Liver (tissue), 9 donors: Measurements from ENCODE around the gene SCAF8. TPM values are rescaled to one million over a fixed set of nuclear protein-coding genes. Genes with fewer than 3 reads are reported as not detected.

Source experiments
- DNase-seq: peaks from one replicate; pipeline ENCODE4 v3.0.0-alpha.2; 2017; ENCODE audit warnings: low spot score
- H3K27ac ChIP-seq, 2 donors: one replicate each; pipeline ENCODE4 v1.7.0; 2013; ENCODE audit warnings: inconsistent platforms in 2 of 2, low read length in 2 of 2, control low read depth in 1 of 2, low read depth in 1 of 2, mild to moderate bottlenecking in 1 of 2
- H3K27me3 ChIP-seq, 4 donors: one replicate each; pipeline versions ENCODE4 v1.6.1 to v1.7.0; 2013; ENCODE audit warnings: low read length in 3 of 4, inconsistent platforms in 1 of 4, mild to moderate bottlenecking in 1 of 4, moderate library complexity in 1 of 4; ENCODE audit not compliant: control insufficient read depth in 4 of 4, insufficient read depth in 4 of 4
- H3K36me3 ChIP-seq, 4 donors: one replicate each; pipeline versions ENCODE4 v1.6.1 to v1.7.0; 2013; ENCODE audit warnings: low read length in 3 of 4, mild to moderate bottlenecking in 3 of 4, low read depth in 1 of 4, moderate library complexity in 1 of 4; ENCODE audit not compliant: control insufficient read depth in 4 of 4, insufficient read depth in 3 of 4
- H3K4me1 ChIP-seq, 4 donors: one replicate each; pipeline versions ENCODE4 v1.6.1 to v1.7.0; 2013; ENCODE audit warnings: low read length in 3 of 4, mild to moderate bottlenecking in 3 of 4, moderate library complexity in 1 of 4; ENCODE audit not compliant: control insufficient read depth in 4 of 4, insufficient read depth in 4 of 4
- H3K4me3 ChIP-seq, 3 donors: one replicate each; pipeline versions ENCODE4 v1.6.1 to v1.7.0; 2013; ENCODE audit warnings: low read length in 3 of 3, control low read depth in 1 of 3, low read depth in 1 of 3, mild to moderate bottlenecking in 1 of 3
- H3K9ac ChIP-seq, 2 donors: one replicate each; pipeline ENCODE4 v1.7.0; 2013; ENCODE audit warnings: low read length in 2 of 2, mild to moderate bottlenecking in 2 of 2, moderate library complexity in 2 of 2, control low read depth in 1 of 2, low read depth in 1 of 2
- H3K9me3 ChIP-seq, 4 donors: one replicate each; pipeline versions ENCODE4 v1.6.1 to v1.7.0; 2013; ENCODE audit warnings: low read length in 3 of 4; ENCODE audit not compliant: control insufficient read depth in 4 of 4
- EGR1 ChIP-seq, 2 donors: IDR thresholded peaks; 2 replicates each; pipeline ENCODE4 v1.6.1; 2016 to 2018; ENCODE audit warnings: antibody characterized with exemption in 2 of 2, low read depth in 2 of 2
- FOXA1 ChIP-seq: IDR thresholded peaks from 2 replicates; pipeline ENCODE4 v1.6.1; 2016; ENCODE audit warnings: antibody characterized with exemption
- FOXA2 ChIP-seq: IDR thresholded peaks from 2 replicates; pipeline ENCODE4 v1.6.1; 2016; ENCODE audit warnings: antibody characterized with exemption
- GABPA ChIP-seq, 2 donors: IDR thresholded peaks in 1 of 2; conservative IDR thresholded peaks in 1 of 2; 2 replicates each; pipeline ENCODE4 v1.6.1; 2016; ENCODE audit warnings: antibody characterized with exemption in 2 of 2, mild to moderate bottlenecking in 1 of 2, moderate library complexity in 1 of 2
- HNF4A ChIP-seq, 2 donors: conservative IDR thresholded peaks; 2 replicates each; pipeline ENCODE4 v1.6.1; 2016; ENCODE audit warnings: antibody characterized with exemption in 2 of 2, mild to moderate bottlenecking in 2 of 2
- HNF4G ChIP-seq: IDR thresholded peaks from 2 replicates; pipeline ENCODE4 v1.6.1; 2016; ENCODE audit warnings: antibody characterized with exemption
- JUND ChIP-seq, 2 donors: IDR thresholded peaks; 2 replicates each; pipeline ENCODE4 v1.6.1; 2016; ENCODE audit warnings: antibody characterized with exemption in 2 of 2
- MAX ChIP-seq: IDR thresholded peaks from 2 replicates; pipeline ENCODE4 v1.6.1; 2016; ENCODE audit warnings: antibody characterized with exemption
- NR2F2 ChIP-seq: IDR thresholded peaks from 2 replicates; pipeline ENCODE4 v1.6.1; 2016; ENCODE audit warnings: antibody characterized with exemption
- RAD21 ChIP-seq, 2 donors: IDR thresholded peaks; 2 replicates each; pipeline ENCODE4 v1.6.1; 2016; ENCODE audit warnings: antibody characterized with exemption in 2 of 2, mild to moderate bottlenecking in 2 of 2
- RXRA ChIP-seq, 2 donors: IDR thresholded peaks; 2 replicates each; pipeline ENCODE4 v1.6.1; 2017 to 2018; ENCODE audit warnings: antibody characterized with exemption in 2 of 2, mild to moderate bottlenecking in 1 of 2
- TAF1 ChIP-seq: conservative IDR thresholded peaks from 2 replicates; pipeline ENCODE4 v1.6.1; 2016; ENCODE audit warnings: antibody characterized with exemption, mild to moderate bottlenecking
- YY1 ChIP-seq: IDR thresholded peaks from 2 replicates; pipeline ENCODE4 v1.6.1; 2016; ENCODE audit warnings: antibody characterized with exemption, mild to moderate bottlenecking
- WGBS: extraction: QIAGEN DNeasy Blood & Tissue Kit; methylation state at CpG from one replicate; pipeline ENCODE4 v1.1.7; 2013; 5-methylcytosine and 5-hydroxymethylcytosine counted together
- polyA plus RNA-seq, 2 donors: library from polyadenylated mRNA; stranded (reverse) in 1 of 2; unstranded in 1 of 2; fragments of 200-250 nt in 1 of 2; fragments of >200 nt in 1 of 2; fragmentation: Nextera tagmentation in 1 of 2; extraction: Ambion mirVana in 1 of 2; gene quantifications; one replicate each; pipeline versions ENCODE4 v1.2.1 to v1.2.3, GENCODE V29; 2013 to 2015
- total RNA-seq, 2 donors: library from RNA; depleted of rRNA; stranded (reverse); fragments of >200 nt; gene quantifications; one replicate each; pipeline ENCODE4 v1.2.3, GENCODE V29; 2014
- TF ChIP-seq, protein P1 (sequence below): IDR thresholded peaks from 2 replicates; pipeline ENCODE4 v1.6.1; 2016; ENCODE audit warnings: antibody characterized with exemption
- TF ChIP-seq, protein P2 (sequence below): IDR thresholded peaks from 2 replicates; pipeline ENCODE4 v1.6.1; 2016; ENCODE audit warnings: antibody characterized with exemption
- TF ChIP-seq, protein P3 (sequence below): IDR thresholded peaks from 2 replicates; pipeline ENCODE4 v1.6.1; 2016; ENCODE audit warnings: antibody characterized with exemption, mild to moderate bottlenecking
- donor health status: healthy.
- donor health status: healthy.
- donor health status: healthy.
- donor health status: healthy.
- donor health status: healthy.

The SCAF8 gene
- total and polyA plus RNA-seq, 4 donors: 5.9 to 22.3 (median 12.5) TPM

DNA sequence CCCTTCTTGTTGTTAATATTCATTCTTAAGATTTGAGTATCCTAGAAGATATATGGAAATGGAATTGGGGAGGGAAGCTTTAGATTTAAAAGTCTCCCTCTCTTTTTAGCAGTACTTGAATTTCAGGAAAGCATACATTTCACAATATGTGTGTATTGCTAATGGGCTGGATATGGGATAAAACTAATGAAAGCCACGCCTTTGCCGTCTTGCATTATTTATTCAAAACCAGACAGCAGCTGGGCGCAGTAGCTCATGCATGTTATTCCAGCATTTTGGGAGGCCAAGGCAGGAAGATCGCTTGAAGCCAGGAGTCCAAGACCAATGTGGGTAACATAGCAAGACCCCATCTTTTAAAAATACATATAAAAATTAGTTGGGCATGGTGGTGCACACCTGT lies 140.3 kb downstream of the SCAF8 start:
- no peak overlapping the region for H3K9ac ChIP-seq

GRCh38 chr6:154874773-154875592 lies 141.8 kb downstream of the SCAF8 start:
- TF ChIP-seq TAF1 (no peak), YY1 (no peak), FOXA2 (no peak), NR2F2 (no peak), HNF4G (no peak), EGR1 (IDR thresholded peaks at IDR 0.05; ENCODE audit: low read depth in 2 of 2) (no peak), HNF4A (conservative IDR thresholded peaks at IDR 0.05) (no peak), JUND (IDR thresholded peaks at IDR 0.05) (no peak), FOXA1 (no peak), RXRA (IDR thresholded peaks at IDR 0.05) (no peak), MAX (no peak)
- TF ChIP-seq, protein P1, sequence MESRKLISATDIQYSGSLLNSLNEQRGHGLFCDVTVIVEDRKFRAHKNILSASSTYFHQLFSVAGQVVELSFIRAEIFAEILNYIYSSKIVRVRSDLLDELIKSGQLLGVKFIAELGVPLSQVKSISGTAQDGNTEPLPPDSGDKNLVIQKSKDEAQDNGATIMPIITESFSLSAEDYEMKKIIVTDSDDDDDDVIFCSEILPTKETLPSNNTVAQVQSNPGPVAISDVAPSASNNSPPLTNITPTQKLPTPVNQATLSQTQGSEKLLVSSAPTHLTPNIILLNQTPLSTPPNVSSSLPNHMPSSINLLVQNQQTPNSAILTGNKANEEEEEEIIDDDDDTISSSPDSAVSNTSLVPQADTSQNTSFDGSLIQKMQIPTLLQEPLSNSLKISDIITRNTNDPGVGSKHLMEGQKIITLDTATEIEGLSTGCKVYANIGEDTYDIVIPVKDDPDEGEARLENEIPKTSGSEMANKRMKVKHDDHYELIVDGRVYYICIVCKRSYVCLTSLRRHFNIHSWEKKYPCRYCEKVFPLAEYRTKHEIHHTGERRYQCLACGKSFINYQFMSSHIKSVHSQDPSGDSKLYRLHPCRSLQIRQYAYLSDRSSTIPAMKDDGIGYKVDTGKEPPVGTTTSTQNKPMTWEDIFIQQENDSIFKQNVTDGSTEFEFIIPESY: no peak
- TF ChIP-seq, protein P2, sequence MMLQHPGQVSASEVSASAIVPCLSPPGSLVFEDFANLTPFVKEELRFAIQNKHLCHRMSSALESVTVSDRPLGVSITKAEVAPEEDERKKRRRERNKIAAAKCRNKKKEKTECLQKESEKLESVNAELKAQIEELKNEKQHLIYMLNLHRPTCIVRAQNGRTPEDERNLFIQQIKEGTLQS: no peak
- Histone ChIP-seq H3K36me3 (no peaks in the 10 kb centered on the region), H3K9me3 (no peaks in the 10 kb centered on the region), H3K4me3 (no peak overlapping the region), H3K27ac (no peak overlapping the region), H3K9ac (no peak overlapping the region), H3K4me1 (peaks cover 0 to 13% (median 0%) of the 10 kb centered on the region in 4 donors), H3K27me3 (no peaks in the 10 kb centered on the region)
- 80% methylated on average over 10 of the region's 10 CpGs for WGBS
- no peak for DNase-seq

More for the DNA sequence above, 140.3 kb downstream of the SCAF8 start:
- no peaks in the 10 kb centered on the region for H3K36me3 ChIP-seq
- DNase-seq: no peak
- H3K4me3 ChIP-seq: no peak overlapping the region
- 97% methylated on average over 4 of the region's 4 CpGs for WGBS
- no peak overlapping the region for H3K27ac ChIP-seq
- peaks cover 0 to 13% (median 0%) of the 10 kb centered on the region in 4 donors for H3K4me1 ChIP-seq
- H3K27me3 ChIP-seq: no peaks in the 10 kb centered on the region
- no peak for TF ChIP-seq NR2F2
- no peaks in the 10 kb centered on the region for H3K9me3 ChIP-seq

- Histone ChIP-seq H3K4me1 (peaks cover 0 to 13% (median 0%) of the 10 kb centered on the region in 4 donors), H3K27me3 (no peaks in the 10 kb centered on the region), H3K36me3 (no peaks in the 10 kb centered on the region), H3K4me3 (no peak overlapping the region), H3K9me3 (no peaks in the 10 kb centered on the region), H3K9ac (no peak overlapping the region), H3K27ac (no peak overlapping the region)
- DNase-seq: no peak
- WGBS: 85% methylated on average over 3 of the region's 3 CpGs
- TF ChIP-seq, protein P1: no peak
- TF ChIP-seq YY1 (no peak), JUND (IDR thresholded peaks at IDR 0.05) (no peak), HNF4G (peak; percentile 17), GABPA (IDR thresholded peaks at IDR 0.05 in 1 of 2, conservative IDR thresholded peaks at IDR 0.05 in 1 of 2) (no peak), EGR1 (IDR thresholded peaks at IDR 0.05; ENCODE audit: low read depth in 2 of 2) (no peak), FOXA1 (no peak), MAX (no peak), FOXA2 (no peak), RAD21 (IDR thresholded peaks at IDR 0.05) (no peak)
- TF ChIP-seq, protein P2: no peak
- TF ChIP-seq, protein P3, sequence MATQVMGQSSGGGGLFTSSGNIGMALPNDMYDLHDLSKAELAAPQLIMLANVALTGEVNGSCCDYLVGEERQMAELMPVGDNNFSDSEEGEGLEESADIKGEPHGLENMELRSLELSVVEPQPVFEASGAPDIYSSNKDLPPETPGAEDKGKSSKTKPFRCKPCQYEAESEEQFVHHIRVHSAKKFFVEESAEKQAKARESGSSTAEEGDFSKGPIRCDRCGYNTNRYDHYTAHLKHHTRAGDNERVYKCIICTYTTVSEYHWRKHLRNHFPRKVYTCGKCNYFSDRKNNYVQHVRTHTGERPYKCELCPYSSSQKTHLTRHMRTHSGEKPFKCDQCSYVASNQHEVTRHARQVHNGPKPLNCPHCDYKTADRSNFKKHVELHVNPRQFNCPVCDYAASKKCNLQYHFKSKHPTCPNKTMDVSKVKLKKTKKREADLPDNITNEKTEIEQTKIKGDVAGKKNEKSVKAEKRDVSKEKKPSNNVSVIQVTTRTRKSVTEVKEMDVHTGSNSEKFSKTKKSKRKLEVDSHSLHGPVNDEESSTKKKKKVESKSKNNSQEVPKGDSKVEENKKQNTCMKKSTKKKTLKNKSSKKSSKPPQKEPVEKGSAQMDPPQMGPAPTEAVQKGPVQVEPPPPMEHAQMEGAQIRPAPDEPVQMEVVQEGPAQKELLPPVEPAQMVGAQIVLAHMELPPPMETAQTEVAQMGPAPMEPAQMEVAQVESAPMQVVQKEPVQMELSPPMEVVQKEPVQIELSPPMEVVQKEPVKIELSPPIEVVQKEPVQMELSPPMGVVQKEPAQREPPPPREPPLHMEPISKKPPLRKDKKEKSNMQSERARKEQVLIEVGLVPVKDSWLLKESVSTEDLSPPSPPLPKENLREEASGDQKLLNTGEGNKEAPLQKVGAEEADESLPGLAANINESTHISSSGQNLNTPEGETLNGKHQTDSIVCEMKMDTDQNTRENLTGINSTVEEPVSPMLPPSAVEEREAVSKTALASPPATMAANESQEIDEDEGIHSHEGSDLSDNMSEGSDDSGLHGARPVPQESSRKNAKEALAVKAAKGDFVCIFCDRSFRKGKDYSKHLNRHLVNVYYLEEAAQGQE: no peak
Observed at GRCh38 chr6:154876486-154877280, 143.5 kb downstream of the SCAF8 start.
